COLO829 (cell line): ENCODE measurements around the gene TIMM10.

ENCODE experiments used
- DNase-seq: peaks from one replicate; pipeline ENCODE4 v3.0.0; 2012; ENCODE audit warnings: low spot score

Gene TIMM10

DNA sequence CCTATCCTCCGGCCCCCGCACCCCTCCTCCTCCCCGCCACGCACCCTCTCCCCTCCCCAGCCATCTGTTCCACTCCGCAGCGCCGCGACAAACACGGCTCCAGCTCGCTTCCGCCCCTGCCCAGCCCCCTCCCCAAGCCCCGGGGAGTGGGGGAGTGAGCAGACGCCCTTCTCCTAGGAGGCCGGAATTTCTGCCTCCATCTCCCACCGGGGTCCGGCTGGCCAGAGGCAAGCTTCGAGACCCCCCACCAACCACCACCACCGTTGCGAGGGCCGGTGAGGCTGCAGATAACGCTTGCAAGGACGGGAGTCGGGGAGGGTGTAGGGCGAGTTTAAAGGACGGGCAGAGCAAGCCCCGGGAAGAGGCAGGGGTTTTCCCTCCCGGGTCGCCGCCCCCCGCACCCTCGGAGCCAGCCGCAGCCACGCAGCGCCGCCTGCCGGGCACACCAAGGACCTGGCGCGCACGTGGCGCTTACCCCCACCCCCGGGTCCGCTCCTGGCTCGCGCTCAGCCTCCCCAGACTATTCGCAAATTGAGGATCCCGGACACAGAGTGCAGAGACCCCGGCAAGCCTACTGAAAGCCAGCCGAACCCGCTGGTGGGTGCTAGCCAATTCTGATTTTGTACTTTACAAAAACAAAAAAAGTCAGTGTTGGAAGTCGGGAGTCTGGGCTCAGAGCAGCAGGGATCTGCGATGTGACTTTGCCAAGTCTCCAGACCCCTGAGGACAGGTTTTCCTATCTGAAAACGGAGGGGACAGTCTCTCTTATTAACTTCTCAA lies 47.6 kb downstream of the TIMM10 start:
- peak; percentile 43 for DNase-seq

DNA sequence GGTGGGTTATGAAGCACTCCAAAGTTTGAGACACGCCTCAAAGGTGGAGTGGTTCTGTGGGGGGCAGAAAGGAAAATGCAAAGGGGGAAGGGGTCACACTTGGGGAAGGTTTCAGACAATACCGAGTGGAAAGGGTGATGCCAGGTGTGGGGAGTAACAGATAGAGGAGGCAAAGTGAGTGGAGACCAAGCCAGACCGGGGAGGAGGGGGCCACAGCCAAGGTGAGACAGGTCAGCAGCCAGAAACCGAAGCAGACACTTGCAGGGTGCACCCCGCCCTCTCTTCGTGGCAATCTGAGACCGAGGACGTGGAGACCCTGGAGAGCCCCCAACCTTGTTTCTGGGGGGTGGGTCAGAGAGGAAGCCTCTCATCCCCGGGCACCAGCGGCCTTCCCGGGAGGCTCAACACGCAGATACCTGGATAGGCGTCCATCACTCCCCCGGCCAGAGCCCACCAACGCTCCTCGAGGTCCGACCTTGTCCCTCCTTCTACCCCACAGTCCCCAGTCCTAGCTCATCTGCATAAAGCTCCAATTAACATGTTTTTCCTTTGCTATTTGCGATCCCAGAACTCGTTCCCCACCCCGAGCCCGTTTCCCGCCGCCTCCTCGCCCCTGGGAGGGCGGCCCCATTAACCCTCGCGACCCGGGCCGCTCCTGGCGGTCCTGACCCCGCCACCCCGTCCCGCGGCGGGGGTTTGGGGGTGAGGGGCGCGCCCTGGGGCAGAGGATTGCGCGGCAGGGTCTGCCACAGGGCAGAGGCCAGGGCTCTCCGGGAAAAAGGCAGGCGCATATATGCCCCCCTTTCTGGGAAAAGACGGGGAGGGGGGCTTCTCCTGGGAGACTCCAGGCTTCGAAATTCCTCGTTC lies 48.4 kb downstream of the TIMM10 start:
- DNase-seq, result no peak

GRCh38 chr11:57481315-57481714 lies 49.2 kb downstream of the TIMM10 start:
- DNase-seq, result no peak

DNA sequence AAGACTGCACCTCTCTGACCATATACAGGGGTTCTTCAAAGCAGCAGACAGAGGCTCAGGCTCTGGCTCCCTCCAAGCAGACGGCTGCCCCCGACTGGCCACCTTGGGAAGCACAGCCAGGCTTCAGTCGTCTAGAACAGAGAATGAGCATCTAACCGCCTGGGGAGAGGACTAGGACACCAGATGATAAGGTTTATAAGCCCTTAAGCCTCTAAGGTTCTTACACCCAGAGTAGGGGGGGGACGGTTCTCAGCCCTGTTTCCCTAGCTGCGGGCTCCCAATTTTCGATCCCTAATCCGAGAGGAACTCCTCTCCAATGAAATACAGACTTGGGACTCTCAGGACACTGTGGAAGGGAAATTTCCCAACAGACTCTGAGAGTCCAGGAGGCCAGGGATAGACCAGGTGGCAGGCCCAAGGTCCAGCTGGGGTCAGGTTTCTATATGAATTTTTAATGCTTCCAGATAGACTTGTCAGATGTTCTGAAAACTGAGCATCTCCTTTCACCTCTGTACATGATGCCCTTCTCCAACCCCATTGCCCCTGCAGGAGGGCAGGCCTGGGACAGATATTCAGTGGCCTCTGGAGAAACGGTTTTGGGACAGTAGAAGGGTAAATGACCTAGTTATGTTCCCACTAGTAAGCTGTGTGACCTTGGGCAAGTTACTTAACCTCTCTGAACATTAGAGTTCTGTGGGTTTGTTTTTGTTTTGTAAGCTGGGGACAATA lies 50.0 kb downstream of the TIMM10 start:
- DNase-seq, result peak; percentile 88

DNA sequence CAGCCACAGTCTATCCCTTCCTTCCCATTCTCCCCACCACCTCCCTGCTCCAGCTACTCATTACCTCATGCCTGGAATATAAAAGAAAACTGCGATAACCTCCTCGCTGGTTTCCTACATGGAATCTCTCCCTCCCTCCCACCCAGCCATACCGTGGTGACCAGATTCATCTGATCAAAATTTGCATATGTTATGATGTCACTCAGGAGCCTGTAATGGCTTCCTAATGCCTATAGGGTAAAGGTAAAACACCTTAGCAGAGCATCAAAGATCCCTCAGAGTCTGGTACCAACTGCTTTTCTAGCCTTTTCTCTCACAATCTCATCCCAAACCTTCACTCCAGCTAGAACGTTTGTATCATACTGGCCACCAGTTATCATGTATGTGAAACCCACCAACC lies 50.6 kb downstream of the TIMM10 start:
- peak; percentile 35 for DNase-seq

- no peak for DNase-seq
Measured at GRCh38 chr11:57479021-57479663, 51.4 kb downstream of the TIMM10 start.
